NCI-H128 (cell line): Measurements from ENCODE around the gene CLC.
"Not testable (repeated sequence)": the region's sequence is repeated elsewhere in the genome, so short reads cannot be mapped to it uniquely, and the experiment has no call there.

Source experiments
- DNase-seq: peaks from one replicate; lab custom pipeline; 2025; ENCODE audit not compliant: unreplicated experiment; lab: John Stamatoyannopoulos, UW

The CLC gene

DNA sequence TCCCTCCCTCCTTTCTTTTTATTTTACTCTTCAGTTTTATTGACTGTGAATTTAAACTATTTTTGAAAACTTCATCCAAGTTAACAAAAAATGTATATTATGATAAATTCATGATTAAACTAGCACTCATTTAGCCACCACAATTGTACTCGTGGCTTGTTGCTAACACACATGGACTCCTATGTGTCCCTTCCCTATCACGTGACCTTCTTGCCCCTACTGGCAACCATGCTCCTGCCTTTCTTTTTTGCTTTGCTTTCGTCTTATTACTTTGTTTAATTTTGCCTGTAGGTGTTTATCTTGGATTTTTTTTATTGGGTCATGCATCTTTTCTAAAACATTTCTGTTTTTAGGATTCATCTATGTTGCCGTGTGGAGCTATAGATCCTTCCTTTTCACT lies 8.2 kb downstream of the CLC start:
- no peak for DNase-seq

DNA sequence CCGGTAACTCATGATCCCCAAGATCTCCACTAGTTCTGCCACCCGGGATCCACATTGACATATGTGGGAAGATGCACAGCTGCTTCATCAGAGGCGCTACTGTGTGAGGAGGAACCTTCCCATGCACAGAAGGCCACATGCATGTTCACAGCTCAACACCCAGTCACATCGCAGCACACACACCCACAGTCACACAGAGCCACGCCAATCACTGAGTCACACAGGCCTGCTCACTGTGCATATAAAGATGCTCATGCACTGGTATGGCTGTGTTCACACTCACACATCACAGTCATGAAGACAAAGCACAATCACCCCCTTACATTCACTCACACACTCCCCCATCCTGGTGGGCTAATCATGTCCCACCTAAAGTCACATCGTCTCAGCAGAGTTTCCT lies 9.8 kb downstream of the CLC start:
- no peak for DNase-seq

GRCh38 chr19:39727070-39727800 lies 10.6 kb downstream of the CLC start:
- DNase-seq: no peak

DNA sequence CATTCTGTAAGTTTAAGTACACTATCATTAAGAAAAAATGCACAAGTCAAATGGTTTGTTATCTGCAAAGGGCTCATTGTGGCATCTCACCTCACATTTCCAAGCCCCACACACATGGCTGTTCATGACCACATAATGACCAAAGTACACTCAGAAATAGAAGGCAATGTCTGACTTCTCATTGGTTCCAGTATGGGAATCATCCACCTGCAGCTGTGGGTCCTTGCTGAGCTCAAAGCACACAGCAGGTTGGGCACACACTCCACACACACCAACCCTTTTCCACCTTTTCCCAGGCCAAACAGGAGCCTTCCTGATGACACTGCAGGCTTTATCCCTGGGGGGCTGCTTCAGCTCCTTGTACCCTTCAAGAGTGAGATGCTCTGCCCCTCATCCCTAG lies 11.8 kb downstream of the CLC start:
- no peak for DNase-seq

DNA sequence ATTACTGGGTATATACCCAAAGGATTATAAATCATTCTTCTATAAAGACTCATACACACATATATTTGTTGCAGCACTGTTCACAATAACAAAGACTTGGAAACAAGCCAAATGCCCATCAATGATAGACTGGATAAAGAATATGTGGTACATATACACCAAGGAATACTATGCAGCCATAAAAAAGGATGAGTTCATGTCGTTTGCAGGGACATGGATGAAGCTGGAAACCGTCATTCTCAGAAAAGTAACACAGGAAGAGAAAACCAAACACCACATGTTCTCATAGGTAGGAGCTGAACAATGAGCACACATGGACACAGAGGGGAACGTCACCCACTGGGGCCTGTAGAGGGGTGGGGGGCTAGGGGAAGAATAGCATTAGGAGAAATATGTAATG lies 17.7 kb downstream of the CLC start:
- not testable (repeated sequence) for DNase-seq

GRCh38 chr19:39710333-39710890 lies 27.4 kb downstream of the CLC start:
- no peak for DNase-seq

DNA sequence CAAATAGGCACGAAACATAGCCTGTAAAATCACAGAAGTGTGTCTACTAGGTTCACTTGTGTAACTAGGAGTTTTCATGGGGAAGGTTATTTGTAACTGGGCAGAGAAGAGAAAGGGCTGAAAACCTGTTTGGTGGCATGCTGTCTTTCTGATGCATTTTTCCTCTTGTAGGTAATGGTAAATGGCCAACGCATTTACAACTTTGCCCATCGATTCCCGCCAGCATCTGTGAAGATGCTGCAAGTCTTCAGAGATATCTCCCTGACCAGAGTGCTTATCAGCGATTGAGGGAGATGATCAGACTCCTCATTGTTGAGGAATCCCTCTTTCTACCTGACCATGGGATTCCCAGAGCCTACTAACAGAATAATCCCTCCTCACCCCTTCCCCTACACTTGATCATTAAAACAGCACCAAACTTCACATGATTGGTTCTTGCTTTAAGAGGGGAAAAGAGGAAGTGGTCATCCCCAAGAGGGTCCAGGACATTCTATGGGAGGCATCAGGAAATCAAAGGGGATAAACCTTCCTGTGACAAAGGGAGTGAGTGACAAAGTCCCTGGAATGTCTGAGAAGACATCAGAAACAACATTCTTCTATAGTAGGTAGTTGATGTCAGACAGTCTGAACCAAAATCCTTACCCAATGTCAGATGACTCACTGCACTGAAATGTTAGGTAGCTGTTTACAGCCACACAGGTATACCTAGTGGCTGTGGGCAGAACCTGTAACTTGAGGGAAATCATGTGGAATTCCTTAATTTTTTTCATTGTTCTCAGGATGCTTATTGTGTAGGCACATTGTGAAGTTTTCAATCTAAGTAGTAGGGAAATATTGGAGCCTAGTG lies 28.6 kb downstream of the CLC start:
- DNase-seq: no peak

- no peak for DNase-seq
These were observed 29.2 kb downstream of the CLC start for GRCh38 chr19:39708594-39708993.

- DNase-seq: no peak
These were observed 32.1 kb downstream of the CLC start for GRCh38 chr19:39705578-39706188.

GRCh38 chr19:39704181-39705044 lies 33.4 kb downstream of the CLC start, which contains the start of gene LGALS14:
TSS of gene LGALS14 (plus strand) at chr19:39704481. CDS start at chr19:39704529, 48 bp downstream.
- DNase-seq: no peak

GRCh38 chr19:39701291-39701690 lies 36.5 kb downstream of the CLC start:
- no peak for DNase-seq

- DNase-seq: no peak
These were observed 39.3 kb downstream of the CLC start for GRCh38 chr19:39698535-39698934.

DNA sequence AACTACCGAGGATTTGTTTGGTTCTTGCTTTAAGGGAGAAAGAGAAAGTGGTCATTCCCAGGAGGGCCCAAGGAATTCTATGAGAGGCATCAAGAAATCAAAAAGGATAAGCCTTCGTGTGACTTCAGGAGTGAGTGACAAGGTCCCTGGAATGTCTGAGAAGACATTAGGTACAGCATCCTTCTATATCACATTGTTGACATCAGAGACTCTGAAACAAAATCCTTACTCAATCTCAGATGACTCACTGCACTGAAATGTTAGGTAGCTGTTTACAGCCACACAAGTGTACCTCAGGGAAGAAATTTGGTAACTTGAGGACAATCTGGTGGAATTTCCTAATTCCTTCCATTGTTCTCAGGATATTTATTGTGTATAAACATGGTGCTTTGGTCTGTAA lies 41.4 kb downstream of the CLC start:
- DNase-seq: no peak

- DNase-seq: no peak
These were observed 42.1 kb downstream of the CLC start for GRCh38 chr19:39695759-39696158.

GRCh38 chr19:39692822-39693221 lies 45.0 kb downstream of the CLC start:
- no peak for DNase-seq

- DNase-seq: no peak
These were observed 45.7 kb downstream of the CLC start for GRCh38 chr19:39692166-39692565.

DNA sequence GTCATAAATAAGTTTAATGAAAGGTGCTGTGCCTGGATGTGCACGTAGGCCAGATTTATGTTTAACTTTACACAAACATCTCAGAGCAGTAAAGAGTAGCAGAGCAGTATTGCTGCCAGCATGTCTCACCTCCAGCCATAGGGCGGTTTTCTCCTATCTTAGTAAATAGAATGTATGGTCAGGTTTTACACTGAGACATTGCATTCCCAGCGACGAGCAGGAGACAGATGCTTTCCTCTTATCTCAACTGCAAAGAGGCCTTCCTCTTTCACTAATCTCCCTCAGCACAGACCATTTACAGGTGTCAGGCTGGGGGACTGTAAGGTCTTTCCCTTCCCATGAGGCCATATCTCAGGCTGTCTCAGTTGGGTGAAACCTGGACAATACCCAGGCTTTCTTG lies 49.2 kb downstream of the CLC start:
- not testable (repeated sequence) for DNase-seq

DNA sequence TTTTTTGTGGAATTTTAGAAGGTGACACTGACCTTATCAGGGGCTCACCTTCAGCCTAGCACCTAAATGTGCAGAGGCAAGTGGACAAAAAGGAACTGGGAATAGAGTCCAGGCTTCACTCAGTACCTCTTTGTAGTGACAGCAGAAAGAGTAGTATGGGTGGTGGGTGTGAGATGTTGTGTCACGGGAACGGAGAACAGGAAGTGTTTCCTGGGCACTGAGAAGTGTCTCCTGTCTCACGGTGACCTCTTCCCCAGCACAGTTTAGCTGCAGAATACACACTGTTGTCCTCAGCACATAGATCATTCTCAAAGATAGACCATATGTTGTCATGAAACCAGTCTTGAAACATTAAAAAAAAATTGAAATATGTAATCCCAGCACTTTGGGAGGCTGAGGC lies 51.1 kb downstream of the CLC start:
- no peak for DNase-seq

DNA sequence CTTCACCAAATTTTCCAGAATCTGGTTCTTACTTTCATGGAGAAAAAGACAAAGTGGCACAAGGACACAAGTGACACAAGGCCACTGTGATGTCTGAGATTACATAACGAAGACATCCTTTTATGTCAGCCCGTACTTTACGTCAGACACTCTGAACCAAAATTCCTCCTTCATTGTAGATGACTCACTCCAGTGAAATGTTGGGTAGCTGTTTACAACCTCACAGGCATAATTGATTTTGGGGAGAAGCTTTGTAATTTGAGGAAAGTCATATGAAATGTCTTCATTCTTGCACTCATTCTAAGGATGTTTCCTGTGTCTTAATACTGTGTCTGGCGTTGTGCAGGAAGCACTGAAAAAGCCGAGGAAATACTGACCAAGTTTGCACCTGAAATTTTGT lies 53.6 kb downstream of the CLC start:
- DNase-seq: no peak

GRCh38 chr19:39681416-39681815 lies 56.4 kb downstream of the CLC start:
- DNase-seq: no peak
